Measurements from ENCODE around the gene SLC5A11.

The SLC5A11 gene

GRCh38 chr16:24921229-24921628 is 75.5 kb downstream of the SLC5A11 start:
- DNase-seq = no peak

DNA sequence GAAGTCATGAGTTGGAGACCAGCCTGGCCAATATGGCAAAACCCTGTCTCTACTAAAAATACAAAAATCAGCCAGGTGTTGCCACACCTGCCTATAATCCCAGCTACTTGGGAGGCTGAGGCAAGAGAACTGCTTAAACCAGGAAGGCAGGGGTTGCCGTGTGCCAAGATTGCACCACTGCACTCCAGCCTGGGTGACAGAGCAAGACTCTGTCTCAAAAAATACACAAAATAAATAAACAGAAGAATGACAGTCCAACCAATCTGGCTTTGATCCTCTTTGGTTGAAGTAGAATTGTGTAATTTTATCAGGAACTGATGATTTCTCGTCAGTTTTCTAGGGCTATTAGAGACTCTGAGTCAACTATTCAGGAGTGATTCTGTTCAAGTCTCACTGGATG is 79.4 kb downstream of the SLC5A11 start:
- no peak for DNase-seq

DNA sequence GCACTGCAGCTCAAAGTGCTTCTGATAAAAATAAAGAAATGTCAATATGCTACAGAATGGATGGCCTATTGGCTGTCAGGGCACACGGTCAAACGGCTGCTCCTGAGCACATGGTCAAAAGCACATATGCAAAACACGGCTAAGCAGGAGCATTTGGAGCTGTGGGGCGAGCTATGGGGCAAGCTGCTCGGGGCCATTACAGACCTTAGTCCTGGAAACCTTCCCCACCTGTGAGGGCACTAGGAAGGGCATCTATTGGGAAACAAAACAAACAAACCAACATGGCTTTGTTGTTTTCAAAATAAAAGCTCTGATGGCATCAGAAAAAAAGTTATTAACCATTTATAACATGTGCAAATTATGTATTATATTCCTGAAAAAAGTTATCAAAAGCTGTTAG is 83.6 kb downstream of the SLC5A11 start:
- no peak for DNase-seq

DNA sequence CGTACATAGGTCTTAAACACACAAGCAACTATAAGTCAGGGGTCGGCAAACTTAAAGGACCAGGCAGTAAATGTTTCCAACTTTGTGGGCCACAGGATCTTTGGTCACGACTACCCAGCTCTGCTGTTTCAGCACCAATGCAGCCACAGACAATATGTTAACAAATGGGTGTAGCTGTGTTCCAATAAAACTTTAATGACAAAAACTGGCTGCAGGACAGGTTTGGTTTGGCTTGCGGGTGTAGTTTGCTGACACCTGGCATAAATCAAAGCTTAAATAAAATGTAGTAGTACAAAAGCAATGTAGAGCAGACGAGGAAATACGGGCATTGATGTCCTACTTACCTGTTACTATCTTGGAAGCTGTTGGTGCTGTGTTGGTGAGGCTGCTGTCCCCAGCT is 84.7 kb downstream of the SLC5A11 start:
- DNase-seq = no peak

- DNase-seq = no peak
These were observed 85.3 kb downstream of the SLC5A11 start for GRCh38 chr16:24931091-24931490.

- DNase-seq = no peak
These were observed 89.6 kb downstream of the SLC5A11 start for GRCh38 chr16:24935336-24935735.

DNA sequence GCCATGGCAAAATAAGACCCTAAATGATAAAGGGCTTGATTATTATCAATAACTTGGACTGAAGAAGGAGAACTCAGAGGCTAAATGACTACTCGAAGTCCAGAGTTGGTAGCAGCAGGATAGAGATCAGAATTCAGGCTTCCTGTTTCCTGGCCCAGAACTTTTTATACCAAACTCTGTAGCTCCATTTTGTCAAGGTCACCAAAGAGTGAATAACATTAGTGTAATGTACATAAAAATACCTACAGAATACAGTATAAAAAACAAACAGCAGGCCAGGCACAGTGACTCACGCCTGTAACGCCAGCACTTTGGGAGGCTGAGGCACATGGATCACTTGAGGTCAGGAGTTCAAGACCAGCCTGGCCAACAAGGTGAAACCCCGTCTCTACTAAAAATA is 90.4 kb downstream of the SLC5A11 start:
- no peak for DNase-seq

DNA sequence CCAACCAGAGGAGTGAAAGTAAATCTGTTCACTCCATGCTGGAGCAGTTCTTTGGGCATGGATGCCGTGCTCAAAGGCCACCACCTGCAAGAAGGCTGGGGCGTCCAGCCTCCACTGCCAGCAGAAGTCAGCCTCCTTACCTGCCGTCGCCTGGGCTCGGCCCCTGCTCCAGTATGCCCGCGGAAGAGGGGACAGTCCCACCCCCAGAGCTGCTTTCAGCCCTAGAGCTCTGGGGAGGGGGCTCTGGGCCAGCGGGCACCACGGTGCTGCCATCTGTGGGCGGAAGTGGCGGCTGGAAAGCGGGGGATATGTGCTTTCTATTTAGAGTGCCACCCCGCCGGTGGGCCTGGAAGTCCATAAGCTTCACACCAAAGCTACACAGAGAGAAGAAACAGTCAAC is 93.5 kb downstream of the SLC5A11 start:
- DNase-seq = no peak

DNA sequence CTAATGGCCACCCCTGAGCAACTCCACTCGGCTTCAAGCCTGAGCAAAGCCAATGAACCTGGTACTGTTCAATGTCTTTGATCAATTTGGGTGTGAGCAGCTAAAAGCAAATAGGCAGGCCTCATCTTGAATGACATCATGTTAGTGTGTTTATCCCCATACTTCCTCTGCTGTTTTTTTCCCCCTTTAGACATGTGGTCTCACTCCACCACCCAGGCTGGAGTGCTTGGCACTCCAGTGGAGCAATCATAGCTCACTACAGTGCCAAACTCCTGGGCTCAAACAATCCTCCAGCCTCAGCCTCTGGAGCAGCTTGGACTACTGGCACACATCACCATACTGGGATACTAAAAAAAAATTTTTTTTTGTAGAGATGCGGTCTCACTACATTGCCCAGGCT is 94.0 kb downstream of the SLC5A11 start:
- DNase-seq = no peak

- DNase-seq = no peak
These were observed 97.7 kb downstream of the SLC5A11 start for GRCh38 chr16:24943471-24943870.

- DNase-seq = no peak
These were observed 98.4 kb downstream of the SLC5A11 start for GRCh38 chr16:24944206-24944605.

GRCh38 chr16:24946155-24946554 is 100.4 kb downstream of the SLC5A11 start:
- DNase-seq = no peak

- DNase-seq = no peak
These were observed 104.5 kb downstream of the SLC5A11 start for GRCh38 chr16:24950275-24950674.

DNA sequence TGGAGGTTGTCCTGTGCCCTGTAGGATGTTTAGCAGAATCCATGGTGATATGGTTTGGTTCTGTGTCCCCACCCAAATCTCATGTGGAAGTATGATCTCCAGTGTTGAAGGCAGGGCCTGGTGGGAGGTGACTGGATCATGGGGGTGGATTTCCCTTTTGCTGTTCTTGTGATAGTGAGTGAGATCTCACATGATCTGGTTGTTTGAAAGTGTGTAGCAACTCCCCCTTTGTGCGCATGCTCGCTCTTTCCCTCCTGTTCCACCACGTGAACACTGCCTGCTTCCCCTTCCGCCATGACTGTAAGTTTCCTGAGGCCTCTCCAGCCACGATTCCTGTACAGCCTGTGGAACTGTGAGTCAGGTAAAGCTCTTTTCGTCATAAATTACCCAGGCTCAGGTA is 107.5 kb downstream of the SLC5A11 start:
- DNase-seq = no peak

DNA sequence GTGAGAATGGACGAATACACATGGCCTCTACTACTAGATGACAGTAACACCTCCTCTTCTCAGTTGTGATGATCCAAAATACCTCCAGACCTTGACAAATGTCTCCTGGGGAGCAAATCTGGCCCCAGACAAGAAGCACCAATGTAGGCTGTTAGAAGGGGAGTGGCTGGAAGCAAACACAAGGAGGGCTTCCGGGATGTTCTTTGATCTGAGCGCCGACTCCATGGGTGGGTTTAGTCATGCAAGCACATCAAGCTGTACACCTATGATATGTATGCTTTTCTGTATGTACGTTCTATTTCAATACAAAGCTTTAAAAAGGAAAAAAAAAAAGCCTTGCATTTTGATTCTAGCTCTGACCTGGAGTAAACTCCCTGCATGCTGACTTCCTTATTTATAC is 108.0 kb downstream of the SLC5A11 start:
- no peak for DNase-seq

- no peak for DNase-seq
These were observed 108.4 kb downstream of the SLC5A11 start for GRCh38 chr16:24954137-24954536.

DNA sequence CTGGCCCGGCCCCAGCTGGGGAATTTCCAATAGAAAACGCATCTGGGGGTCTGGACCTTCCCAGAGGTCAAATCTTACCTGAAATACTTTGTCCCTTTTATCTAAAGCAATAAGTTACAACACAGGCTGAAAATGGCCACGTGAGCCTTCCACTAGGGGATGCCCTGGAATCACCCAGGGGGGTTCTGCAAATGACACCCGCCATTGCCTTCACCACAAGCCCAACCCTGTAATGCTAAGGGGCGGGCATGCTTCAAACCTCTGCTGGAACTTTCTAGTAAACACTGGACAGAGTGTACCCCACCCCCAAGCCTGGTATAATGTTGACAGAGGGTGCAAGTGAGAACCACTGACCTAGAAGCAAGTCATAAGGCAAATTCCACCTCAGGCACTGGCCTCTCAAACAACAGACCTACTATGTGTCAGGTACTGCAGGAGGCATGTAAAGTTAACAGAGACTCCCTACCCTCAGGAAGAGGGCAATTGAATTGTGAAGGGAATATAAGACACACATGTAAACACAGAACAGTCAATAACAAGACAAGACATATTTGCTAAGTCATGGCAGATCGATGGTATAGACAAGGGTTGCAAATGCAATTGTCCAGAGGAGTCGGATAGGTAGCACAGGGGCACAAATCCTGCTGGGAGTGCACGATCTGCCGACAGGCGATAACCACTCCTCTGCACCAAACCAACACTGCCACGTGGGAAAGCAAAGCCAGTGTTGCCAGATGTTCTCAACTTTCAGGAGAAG is 110.4 kb downstream of the SLC5A11 start:
- no peak for DNase-seq

- no peak for DNase-seq
These were observed 112.1 kb downstream of the SLC5A11 start for GRCh38 chr16:24957887-24958286.
